NT2/D1 (cell line): ENCODE data around the gene NSDHL.

Experiments used
- DNase-seq: peaks from one replicate; pipeline ENCODE4 v3.0.0-alpha.2; 2011; ENCODE audit warnings: low read depth, low spot score
- H3K27me3 ChIP-seq: 2 replicates; pipeline ENCODE4 v1.6.0; 2011; ENCODE audit warnings: mild to moderate bottlenecking; ENCODE audit not compliant: insufficient read length, insufficient read depth
- H3K36me3 ChIP-seq: 2 replicates; pipeline ENCODE4 v1.6.1; 2011; ENCODE audit warnings: mild to moderate bottlenecking, low read length, mixed read lengths; ENCODE audit not compliant: insufficient read depth, insufficient read length
- H3K4me1 ChIP-seq: 2 replicates; pipeline ENCODE4 v1.5.1; 2011; ENCODE audit not compliant: insufficient read depth, insufficient read length
- H3K4me3 ChIP-seq: 2 replicates; pipeline ENCODE4 v1.5.1; 2011; ENCODE audit warnings: low read depth; ENCODE audit not compliant: insufficient read length
- H3K9ac ChIP-seq: 2 replicates; pipeline ENCODE4 v1.6.0; 2011; ENCODE audit warnings: low read depth; ENCODE audit not compliant: insufficient read length
- H3K9me3 ChIP-seq: 2 replicates; pipeline ENCODE4 v1.5.1; 2011; ENCODE audit warnings: mild to moderate bottlenecking, low read length; ENCODE audit not compliant: insufficient read depth
- SUZ12 ChIP-seq: IDR thresholded peaks from 2 replicates; pipeline ENCODE4 v1.6.1; 2011; ENCODE audit not compliant: insufficient read length, insufficient read depth; ENCODE audit errors: extremely low read depth
- YY1 ChIP-seq: IDR thresholded peaks from 2 replicates; pipeline ENCODE4 v1.6.1; 2011; ENCODE audit not compliant: insufficient read length, insufficient read depth
- ZNF274 ChIP-seq: IDR thresholded peaks from 2 replicates; pipeline ENCODE4 v1.6.1; 2011; ENCODE audit warnings: mild to moderate bottlenecking, low read depth, low read length

The NSDHL gene

GRCh38 chrX:152900937-152901445 lies 70.1 kb downstream of the NSDHL start:
- no peak for DNase-seq
- peaks cover 4% of the 10 kb centered on the region for H3K4me1 ChIP-seq
- no peak overlapping the region for H3K9ac ChIP-seq
- TF ChIP-seq SUZ12 (no peak), YY1 (no peak), ZNF274 (no peak)
- no peaks in the 10 kb centered on the region for H3K9me3 ChIP-seq
- H3K36me3 ChIP-seq: no peaks in the 10 kb centered on the region
- no peaks in the 10 kb centered on the region for H3K27me3 ChIP-seq
- H3K4me3 ChIP-seq: no peak overlapping the region

- Histone ChIP-seq H3K9me3 (no peaks in the 10 kb centered on the region), H3K9ac (no peak overlapping the region), H3K36me3 (no peaks in the 10 kb centered on the region), H3K27me3 (no peaks in the 10 kb centered on the region), H3K4me3 (no peak overlapping the region), H3K4me1 (peaks cover 4% of the 10 kb centered on the region)
- no peak for TF ChIP-seq ZNF274
- no peak for TF ChIP-seq SUZ12
- DNase-seq: no peak
These were observed 71.1 kb downstream of the NSDHL start for GRCh38 chrX:152901816-152902501.

- Histone ChIP-seq H3K27me3 (no peaks in the 10 kb centered on the region), H3K9me3 (no peaks in the 10 kb centered on the region), H3K36me3 (no peaks in the 10 kb centered on the region), H3K4me1 (peaks cover 2% of the 10 kb centered on the region), H3K4me3 (no peak overlapping the region), H3K9ac (no peak overlapping the region)
- TF ChIP-seq YY1 (no peak), SUZ12 (no peak), ZNF274 (no peak)
- no peak for DNase-seq
These were observed 71.6 kb downstream of the NSDHL start for GRCh38 chrX:152902502-152902820.

- TF ChIP-seq SUZ12: no peak
- no peak for TF ChIP-seq ZNF274
- no peak for TF ChIP-seq YY1
- no peaks in the 10 kb centered on the region for H3K9me3 ChIP-seq
- no peak overlapping the region for H3K9ac ChIP-seq
- peaks cover 2% of the 10 kb centered on the region for H3K4me1 ChIP-seq
- H3K4me3 ChIP-seq: no peak overlapping the region
- DNase-seq: no peak
- H3K27me3 ChIP-seq: no peaks in the 10 kb centered on the region
- H3K36me3 ChIP-seq: no peaks in the 10 kb centered on the region
These were observed 72.7 kb downstream of the NSDHL start for GRCh38 chrX:152903589-152903988.

- TF ChIP-seq YY1 (no peak), SUZ12 (no peak)
- Histone ChIP-seq H3K9me3 (no peaks in the 10 kb centered on the region), H3K36me3 (no peaks in the 10 kb centered on the region), H3K9ac (no peak overlapping the region), H3K27me3 (no peaks in the 10 kb centered on the region), H3K4me1 (peaks cover 2% of the 10 kb centered on the region), H3K4me3 (no peak overlapping the region)
- DNase-seq: no peak
These were observed 73.6 kb downstream of the NSDHL start for GRCh38 chrX:152904151-152905080.

GRCh38 chrX:152905081-152905420 lies 74.2 kb downstream of the NSDHL start:
- DNase-seq: no peak
- peaks cover 2% of the 10 kb centered on the region for H3K4me1 ChIP-seq
- no peaks in the 10 kb centered on the region for H3K36me3 ChIP-seq
- no peak overlapping the region for H3K9ac ChIP-seq
- no peak overlapping the region for H3K4me3 ChIP-seq
- TF ChIP-seq SUZ12 (no peak), YY1 (no peak), ZNF274 (no peak)
- no peaks in the 10 kb centered on the region for H3K27me3 ChIP-seq
- H3K9me3 ChIP-seq: no peaks in the 10 kb centered on the region

- H3K4me1 ChIP-seq: peaks cover 2% of the 10 kb centered on the region
- H3K27me3 ChIP-seq: no peaks in the 10 kb centered on the region
- H3K9ac ChIP-seq: no peak overlapping the region
- no peaks in the 10 kb centered on the region for H3K36me3 ChIP-seq
- DNase-seq: no peak
- no peak for TF ChIP-seq SUZ12
- TF ChIP-seq YY1: no peak
- TF ChIP-seq ZNF274: no peak
- H3K9me3 ChIP-seq: no peaks in the 10 kb centered on the region
- H3K4me3 ChIP-seq: no peak overlapping the region
These were observed 76.3 kb downstream of the NSDHL start for GRCh38 chrX:152907084-152907651.
